Stimulated activated memory B cell treated with anti-CD40 and anti-IgM and Interleukin-4, amounts not matched to agents 10 μg/mL and 1 μg/mL and 100 μg/mL, for 72 hours (primary cell): ENCODE measurements around the gene ACADVL.
A peak's percentile ranks its signal among the peaks of the same experiment; 100 is the strongest.

Source experiments
- ATAC-seq: fragments of 150-1000 bp; cut with Tn5 transposase; 2 replicates; pipeline ENCODE4 v1.10.0; 2021
- H3K27ac Mint-ChIP-seq: one replicate; pipeline ENCODE4 v1.8.0; 2022; ENCODE audit warnings: mild to moderate bottlenecking, mixed read lengths
- H3K27me3 Mint-ChIP-seq: one replicate; pipeline ENCODE4 v1.8.0; 2022; ENCODE audit warnings: mixed read lengths
- H3K36me3 Mint-ChIP-seq: one replicate; pipeline ENCODE4 v1.8.0; 2022; ENCODE audit warnings: mixed read lengths
- H3K4me1 Mint-ChIP-seq: one replicate; pipeline ENCODE4 v1.8.0; 2022; ENCODE audit warnings: mixed read lengths
- H3K4me3 Mint-ChIP-seq: one replicate; pipeline ENCODE4 v1.8.0; 2022; ENCODE audit warnings: mild to moderate bottlenecking, moderate library complexity, mixed read lengths
- H3K9me3 Mint-ChIP-seq: one replicate; pipeline ENCODE4 v1.8.0; 2022; ENCODE audit warnings: mixed read lengths

Gene ACADVL

DNA sequence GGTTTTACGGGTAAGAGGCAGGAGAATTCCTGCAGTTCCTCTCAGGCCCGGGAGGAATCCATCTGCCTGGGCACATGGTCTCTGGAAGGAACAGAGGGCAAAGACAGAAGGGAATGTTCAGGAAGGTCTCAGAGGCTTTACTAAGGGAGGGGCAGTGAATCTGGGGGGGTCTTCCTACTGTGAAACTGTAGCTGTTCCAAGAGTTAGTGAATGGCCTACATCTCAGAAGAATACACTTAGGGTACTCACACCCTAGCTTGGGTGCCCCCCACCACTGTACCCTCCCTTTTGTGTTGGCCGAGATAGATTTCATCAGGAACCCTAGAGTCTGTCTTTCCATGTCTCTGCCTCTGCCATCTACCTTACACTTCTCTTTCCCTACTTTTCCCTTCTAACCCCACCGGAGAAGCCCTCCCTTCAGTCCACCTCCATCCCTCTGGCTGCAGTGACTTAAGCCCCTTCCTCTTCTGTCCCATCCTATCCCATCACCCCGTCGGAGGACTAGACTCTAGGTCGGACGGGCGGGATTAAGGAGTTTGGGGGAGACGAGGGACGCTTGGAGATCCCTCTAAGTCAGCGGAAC is 418 bp upstream of the ACADVL start:
- ATAC-seq: no peak
- H3K4me3 Mint-ChIP-seq: peak overlapping the region; percentile 91

DNA sequence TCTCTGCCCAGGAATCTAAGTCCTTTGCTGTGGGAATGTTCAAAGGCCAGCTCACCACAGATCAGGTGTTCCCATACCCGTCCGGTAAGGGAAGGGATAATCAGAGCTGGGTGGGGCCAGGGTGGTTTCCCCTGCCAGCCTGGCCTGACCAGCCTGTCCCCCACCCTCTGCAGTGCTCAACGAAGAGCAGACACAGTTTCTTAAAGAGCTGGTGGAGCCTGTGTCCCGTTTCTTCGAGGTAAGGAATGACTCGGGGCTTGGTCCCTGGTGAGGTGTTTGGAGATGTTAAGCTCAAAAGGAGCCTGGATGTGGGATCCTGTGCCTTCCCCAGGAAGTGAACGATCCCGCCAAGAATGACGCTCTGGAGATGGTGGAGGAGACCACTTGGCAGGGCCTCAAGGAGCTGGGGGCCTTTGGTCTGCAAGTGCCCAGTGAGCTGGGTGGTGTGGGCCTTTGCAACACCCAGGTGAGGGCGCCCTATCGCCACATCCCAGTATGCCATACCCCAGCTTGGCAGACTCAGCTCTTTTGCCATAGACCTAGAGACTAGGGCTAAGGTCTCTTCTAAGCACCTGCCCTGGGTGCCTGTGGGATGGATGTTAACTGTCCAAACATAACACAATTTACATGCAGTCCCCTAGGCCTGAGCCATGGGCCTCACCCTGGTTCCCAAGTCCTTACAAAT is 997 bp downstream of the ACADVL start:
- H3K9me3 Mint-ChIP-seq: no peaks in the 10 kb centered on the region
- peak overlapping the region; percentile 91 for H3K4me3 Mint-ChIP-seq
- H3K27me3 Mint-ChIP-seq: no peaks in the 10 kb centered on the region

More for the DNA sequence above, 418 bp upstream of the ACADVL start:
- no peaks in the 10 kb centered on the region for H3K27me3 Mint-ChIP-seq
- peaks cover 9% of the 10 kb centered on the region for H3K36me3 Mint-ChIP-seq
- no peaks in the 10 kb centered on the region for H3K9me3 Mint-ChIP-seq
- peaks cover 62% of the 10 kb centered on the region for H3K4me1 Mint-ChIP-seq
- H3K27ac Mint-ChIP-seq: peak overlapping the region; percentile 85

GRCh38 chr17:7221278-7222092 is 1.7 kb downstream of the ACADVL start:
- Mint-ChIP-seq H3K4me3 (peak overlapping the region; percentile 91), H3K27ac (peak overlapping the region; percentile 85), H3K27me3 (no peaks in the 10 kb centered on the region), H3K36me3 (peaks cover 9% of the 10 kb centered on the region), H3K4me1 (peaks cover 44% of the 10 kb centered on the region), H3K9me3 (no peaks in the 10 kb centered on the region)
- no peak for ATAC-seq

More for the DNA sequence above, 997 bp downstream of the ACADVL start:
- peaks cover 9% of the 10 kb centered on the region for H3K36me3 Mint-ChIP-seq
- peak; percentile 59 for ATAC-seq
- peak overlapping the region; percentile 85 for H3K27ac Mint-ChIP-seq
- H3K4me1 Mint-ChIP-seq: peaks cover 51% of the 10 kb centered on the region

DNA sequence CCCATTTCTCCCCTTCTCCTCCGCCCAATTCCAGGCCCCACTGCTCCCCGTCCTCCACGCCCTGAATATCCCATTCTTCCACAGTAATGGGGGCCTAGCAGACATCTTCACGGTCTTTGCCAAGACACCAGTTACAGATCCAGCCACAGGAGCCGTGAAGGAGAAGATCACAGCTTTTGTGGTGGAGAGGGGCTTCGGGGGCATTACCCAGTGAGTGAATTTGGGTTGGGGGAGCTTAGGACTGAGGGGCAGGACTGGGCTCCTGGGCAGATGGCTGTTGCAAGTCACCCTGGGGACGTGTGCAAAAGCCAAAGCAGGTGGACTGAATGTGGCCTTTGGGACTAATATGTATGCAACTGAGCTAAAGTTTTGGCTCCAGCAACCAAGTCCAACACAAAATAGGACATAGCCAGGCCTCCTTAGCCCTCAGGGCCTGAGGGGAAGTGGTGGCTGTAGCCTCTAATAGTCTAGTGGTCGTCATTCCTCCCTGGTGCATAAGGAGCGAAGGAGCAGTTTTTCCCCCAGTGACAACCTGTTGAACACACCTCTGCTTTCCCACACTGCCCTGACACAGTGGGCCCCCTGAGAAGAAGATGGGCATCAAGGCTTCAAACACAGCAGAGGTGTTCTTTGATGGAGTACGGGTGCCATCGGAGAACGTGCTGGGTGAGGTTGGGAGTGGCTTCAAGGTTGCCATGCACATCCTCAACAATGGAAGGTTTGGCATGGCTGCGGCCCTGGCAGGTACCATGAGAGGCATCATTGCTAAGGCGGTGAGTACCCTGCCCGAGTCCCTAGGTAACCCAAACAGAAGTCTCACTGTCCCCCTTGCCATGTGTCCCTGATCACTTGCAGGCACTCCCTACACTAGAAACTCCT is 2.6 kb downstream of the ACADVL start:
- H3K9me3 Mint-ChIP-seq: no peaks in the 10 kb centered on the region
- H3K27me3 Mint-ChIP-seq: no peaks in the 10 kb centered on the region
- H3K4me1 Mint-ChIP-seq: peaks cover 39% of the 10 kb centered on the region
- H3K27ac Mint-ChIP-seq: peak overlapping the region; percentile 85
- H3K36me3 Mint-ChIP-seq: peaks cover 14% of the 10 kb centered on the region
- H3K4me3 Mint-ChIP-seq: no peak overlapping the region
- no peak for ATAC-seq

DNA sequence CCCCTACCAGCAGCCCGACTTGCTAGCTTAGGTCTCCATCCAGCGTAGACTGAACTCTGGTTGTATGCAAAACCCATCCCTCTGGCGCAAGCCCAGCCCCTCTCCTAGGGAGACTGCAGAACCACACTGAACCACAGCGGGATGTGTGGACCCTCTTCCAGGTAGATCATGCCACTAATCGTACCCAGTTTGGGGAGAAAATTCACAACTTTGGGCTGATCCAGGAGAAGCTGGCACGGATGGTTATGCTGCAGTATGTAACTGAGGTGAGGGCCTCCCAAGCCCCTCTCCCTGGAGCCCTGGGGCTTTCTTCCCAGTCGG is 3.2 kb downstream of the ACADVL start:
- Mint-ChIP-seq H3K4me3 (no peak overlapping the region), H3K27ac (no peak overlapping the region), H3K9me3 (no peaks in the 10 kb centered on the region), H3K4me1 (peaks cover 36% of the 10 kb centered on the region), H3K36me3 (peaks cover 20% of the 10 kb centered on the region), H3K27me3 (no peaks in the 10 kb centered on the region)
- no peak for ATAC-seq

- Mint-ChIP-seq H3K27ac (no peak overlapping the region), H3K27me3 (no peaks in the 10 kb centered on the region), H3K4me1 (peaks cover 35% of the 10 kb centered on the region), H3K36me3 (peaks cover 25% of the 10 kb centered on the region), H3K4me3 (no peak overlapping the region), H3K9me3 (no peaks in the 10 kb centered on the region)
- ATAC-seq: no peak
Observed at GRCh38 chr17:7223375-7223774, 3.6 kb downstream of the ACADVL start.

DNA sequence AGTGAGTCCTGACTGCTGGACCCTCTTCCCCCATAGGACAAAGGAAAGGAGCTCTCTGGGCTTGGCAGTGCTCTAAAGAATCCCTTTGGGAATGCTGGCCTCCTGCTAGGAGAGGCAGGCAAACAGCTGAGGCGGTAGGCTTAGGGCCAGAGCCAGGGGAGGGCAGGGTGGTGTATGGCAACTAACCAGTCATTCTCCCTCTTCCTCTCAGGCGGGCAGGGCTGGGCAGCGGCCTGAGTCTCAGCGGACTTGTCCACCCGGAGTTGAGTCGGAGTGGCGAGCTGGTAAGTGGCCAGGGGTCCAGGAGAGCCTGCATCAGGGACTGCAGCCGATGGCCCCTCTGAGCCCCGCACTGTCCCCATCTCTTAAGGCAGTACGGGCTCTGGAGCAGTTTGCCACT is 4.4 kb downstream of the ACADVL start:
- Mint-ChIP-seq H3K27ac (no peak overlapping the region), H3K4me3 (no peak overlapping the region), H3K9me3 (no peaks in the 10 kb centered on the region), H3K4me1 (peaks cover 27% of the 10 kb centered on the region), H3K27me3 (no peaks in the 10 kb centered on the region), H3K36me3 (peaks cover 31% of the 10 kb centered on the region)
- no peak for ATAC-seq

DNA sequence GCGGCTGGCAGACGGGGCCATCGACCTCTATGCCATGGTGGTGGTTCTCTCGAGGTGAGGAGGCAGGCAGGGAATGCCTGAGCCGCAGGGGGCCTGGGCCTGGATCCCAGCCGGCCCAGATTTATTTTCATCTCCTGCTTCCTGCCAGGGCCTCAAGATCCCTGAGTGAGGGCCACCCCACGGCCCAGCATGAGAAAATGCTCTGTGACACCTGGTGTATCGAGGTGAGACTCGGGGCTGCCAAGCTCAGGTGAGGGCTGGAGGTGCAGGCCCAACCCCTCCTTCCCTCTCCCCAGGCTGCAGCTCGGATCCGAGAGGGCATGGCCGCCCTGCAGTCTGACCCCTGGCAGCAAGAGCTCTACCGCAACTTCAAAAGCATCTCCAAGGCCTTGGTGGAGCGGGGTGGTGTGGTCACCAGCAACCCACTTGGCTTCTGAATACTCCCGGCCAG is 4.9 kb downstream of the ACADVL start:
- H3K27me3 Mint-ChIP-seq: no peaks in the 10 kb centered on the region
- no peak overlapping the region for H3K27ac Mint-ChIP-seq
- H3K4me1 Mint-ChIP-seq: peaks cover 22% of the 10 kb centered on the region
- H3K9me3 Mint-ChIP-seq: no peaks in the 10 kb centered on the region
- H3K4me3 Mint-ChIP-seq: no peak overlapping the region
- H3K36me3 Mint-ChIP-seq: peaks cover 37% of the 10 kb centered on the region
- ATAC-seq: no peak

GRCh38 chr17:7225711-7226331 is 6.1 kb downstream of the ACADVL start:
- Mint-ChIP-seq H3K4me1 (peaks cover 16% of the 10 kb centered on the region), H3K36me3 (peaks cover 38% of the 10 kb centered on the region), H3K27me3 (no peaks in the 10 kb centered on the region), H3K9me3 (no peaks in the 10 kb centered on the region), H3K27ac (no peak overlapping the region), H3K4me3 (no peak overlapping the region)
- ATAC-seq: peak; percentile 9

- Mint-ChIP-seq H3K27ac (no peak overlapping the region), H3K27me3 (no peaks in the 10 kb centered on the region), H3K36me3 (peaks cover 40% of the 10 kb centered on the region), H3K4me3 (no peak overlapping the region), H3K4me1 (peaks cover 16% of the 10 kb centered on the region), H3K9me3 (no peaks in the 10 kb centered on the region)
- ATAC-seq: no peak
Observed at GRCh38 chr17:7226721-7227710, 7.3 kb downstream of the ACADVL start.

GRCh38 chr17:7228920-7229319 is 9.2 kb downstream of the ACADVL start:
- peaks cover 35% of the 10 kb centered on the region for H3K4me1 Mint-ChIP-seq
- no peaks in the 10 kb centered on the region for H3K9me3 Mint-ChIP-seq
- H3K36me3 Mint-ChIP-seq: peaks cover 37% of the 10 kb centered on the region
- H3K27me3 Mint-ChIP-seq: no peaks in the 10 kb centered on the region
- H3K4me3 Mint-ChIP-seq: no peak overlapping the region
- H3K27ac Mint-ChIP-seq: no peak overlapping the region
- no peak for ATAC-seq

- H3K27ac Mint-ChIP-seq: no peak overlapping the region
- peaks cover 35% of the 10 kb centered on the region for H3K4me1 Mint-ChIP-seq
- H3K36me3 Mint-ChIP-seq: peaks cover 34% of the 10 kb centered on the region
- H3K9me3 Mint-ChIP-seq: no peaks in the 10 kb centered on the region
- H3K4me3 Mint-ChIP-seq: no peak overlapping the region
- no peaks in the 10 kb centered on the region for H3K27me3 Mint-ChIP-seq
- ATAC-seq: no peak
Observed at GRCh38 chr17:7229504-7229903, 9.8 kb downstream of the ACADVL start.

- H3K4me3 Mint-ChIP-seq: peak overlapping the region; percentile 96
- no peak overlapping the region for H3K27ac Mint-ChIP-seq
- ATAC-seq: no peak
- no peaks in the 10 kb centered on the region for H3K27me3 Mint-ChIP-seq
- peaks cover 53% of the 10 kb centered on the region for H3K36me3 Mint-ChIP-seq
- peaks cover 60% of the 10 kb centered on the region for H3K4me1 Mint-ChIP-seq
- no peaks in the 10 kb centered on the region for H3K9me3 Mint-ChIP-seq
Observed at GRCh38 chr17:7232114-7232513, 12.4 kb downstream of the ACADVL start.

DNA sequence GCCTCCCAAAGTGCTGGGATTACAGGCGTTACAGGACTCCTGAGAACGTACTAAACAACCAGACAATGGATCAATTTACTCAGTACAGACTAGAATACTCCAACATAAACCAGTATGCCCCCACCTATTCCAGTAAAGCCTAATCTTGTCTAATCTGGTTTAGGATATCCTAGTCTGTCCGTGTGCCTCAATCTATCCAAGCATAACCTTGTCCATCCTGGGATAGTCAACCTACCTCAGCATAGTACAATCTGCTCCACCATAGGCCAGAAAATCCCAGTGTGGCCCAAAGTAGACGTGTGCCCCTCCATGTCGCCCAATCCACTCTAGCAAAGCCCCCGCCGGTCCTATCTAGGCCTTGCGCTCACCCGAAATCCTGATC is 14.0 kb downstream of the ACADVL start:
- peaks cover 58% of the 10 kb centered on the region for H3K4me1 Mint-ChIP-seq
- H3K9me3 Mint-ChIP-seq: no peaks in the 10 kb centered on the region
- peak; percentile 1 for ATAC-seq
- no peaks in the 10 kb centered on the region for H3K27me3 Mint-ChIP-seq
- H3K36me3 Mint-ChIP-seq: peaks cover 39% of the 10 kb centered on the region
- peak overlapping the region; percentile 92 for H3K27ac Mint-ChIP-seq
- peak overlapping the region; percentile 96 for H3K4me3 Mint-ChIP-seq
